Mesenchymal stem cell (in vitro differentiated cells and primary cell): ENCODE results near the gene STAG1.
A peak's percentile ranks its signal among the peaks of the same experiment; 100 is the strongest.

Source experiments
- DNase-seq: peaks from one replicate; pipeline ENCODE4 v3.0.0-alpha.2; 2013
- H2AFZ ChIP-seq: one replicate; pipeline ENCODE4 v1.6.1; 2013; ENCODE audit warnings: low read depth, mild to moderate bottlenecking, control low read depth, inconsistent platforms, low read length, moderate library complexity
- H2AK5ac ChIP-seq: 2 replicates; pipeline ENCODE4 v1.6.1; 2013; ENCODE audit warnings: low read length, moderate library complexity, mild to moderate bottlenecking, inconsistent platforms; ENCODE audit not compliant: severe bottlenecking
- H2BK120ac ChIP-seq: one replicate; pipeline ENCODE4 v1.6.1; 2013; ENCODE audit warnings: low read depth, mild to moderate bottlenecking, inconsistent platforms, low read length, moderate library complexity
- H2BK12ac ChIP-seq, 2 experiments: one replicate each; pipeline ENCODE4 v1.6.1; 2013; ENCODE audit warnings: inconsistent platforms in 2 of 2, low read length in 2 of 2, mild to moderate bottlenecking in 2 of 2, moderate library complexity in 2 of 2, control low read depth in 1 of 2
- H2BK15ac ChIP-seq: one replicate; pipeline ENCODE4 v1.6.1; 2013; ENCODE audit warnings: mild to moderate bottlenecking, low read depth, inconsistent platforms; ENCODE audit not compliant: poor library complexity, severe bottlenecking
- H2BK5ac ChIP-seq: 2 replicates; pipeline ENCODE4 v1.6.1; 2013; ENCODE audit warnings: low read depth, mild to moderate bottlenecking, low read length, control low read depth, inconsistent platforms; ENCODE audit not compliant: poor library complexity, severe bottlenecking
- H3K14ac ChIP-seq, 2 experiments: one replicate each; pipeline ENCODE4 v1.6.1; 2013; ENCODE audit warnings: inconsistent platforms in 2 of 2, low read length in 2 of 2, control low read depth in 1 of 2, mild to moderate bottlenecking in 1 of 2, moderate library complexity in 1 of 2
- H3K18ac ChIP-seq, 2 experiments: one replicate each; pipeline ENCODE4 v1.6.1; 2013; ENCODE audit warnings: inconsistent platforms in 2 of 2, low read length in 2 of 2, control low read depth in 1 of 2, low read depth in 1 of 2, mild to moderate bottlenecking in 1 of 2
- H3K23ac ChIP-seq, 2 experiments: one replicate each; pipeline ENCODE4 v1.6.1; 2013; ENCODE audit warnings: inconsistent platforms in 2 of 2, low read length in 2 of 2, mild to moderate bottlenecking in 2 of 2, moderate library complexity in 2 of 2, control low read depth in 1 of 2
- H3K27ac ChIP-seq: 2 replicates; pipeline ENCODE4 v1.5.1; 2013; ENCODE audit warnings: mild to moderate bottlenecking, moderate library complexity, low read length, control low read depth, inconsistent platforms; ENCODE audit not compliant: poor library complexity, severe bottlenecking
- H3K27me3 ChIP-seq, 2 experiments: 2 replicates each; pipeline versions ENCODE4 v1.6.1 to v1.7.0; 2013; ENCODE audit warnings: low read length in 2 of 2, mild to moderate bottlenecking in 2 of 2, moderate library complexity in 2 of 2, control low read depth in 1 of 2, inconsistent platforms in 1 of 2; ENCODE audit not compliant: control insufficient read depth in 1 of 2, insufficient read depth in 1 of 2
- H3K36me3 ChIP-seq, 2 experiments: 2 replicates each; pipeline versions ENCODE4 v1.6.1 to v1.7.0; 2013; ENCODE audit warnings: low read length in 2 of 2, control low read depth in 1 of 2, inconsistent platforms in 1 of 2, low read depth in 1 of 2, mild to moderate bottlenecking in 1 of 2; ENCODE audit not compliant: insufficient read depth in 2 of 2, control insufficient read depth in 1 of 2
- H3K4ac ChIP-seq, 2 experiments: one replicate each; pipeline ENCODE4 v1.6.1; 2013; ENCODE audit warnings: inconsistent platforms in 2 of 2, low read length in 2 of 2, mild to moderate bottlenecking in 2 of 2, moderate library complexity in 2 of 2, control low read depth in 1 of 2, low read depth in 1 of 2
- H3K4me1 ChIP-seq: 2 replicates; pipeline ENCODE4 v1.6.1; 2013; ENCODE audit warnings: low read depth, low read length, control low read depth; ENCODE audit not compliant: control insufficient read depth, insufficient read depth
- H3K4me2 ChIP-seq: 2 replicates; pipeline ENCODE4 v1.6.1; 2013; ENCODE audit warnings: low read length, mild to moderate bottlenecking, inconsistent platforms; ENCODE audit not compliant: poor library complexity, severe bottlenecking
- H3K4me3 ChIP-seq, 2 experiments: 2 replicates each; pipeline versions ENCODE4 v1.5.1 to v1.7.0; 2013; ENCODE audit warnings: low read length in 2 of 2, mild to moderate bottlenecking in 2 of 2, control low read depth in 1 of 2, low read depth in 1 of 2; ENCODE audit not compliant: insufficient read depth in 1 of 2
- H3K79me1 ChIP-seq: replicated peaks from 2 replicates; pipeline ENCODE4 v1.6.1; 2013; ENCODE audit warnings: mild to moderate bottlenecking, control low read depth, low read length, inconsistent platforms; ENCODE audit not compliant: poor library complexity, severe bottlenecking
- H3K9ac ChIP-seq: 2 replicates; pipeline ENCODE4 v1.7.0; 2013; ENCODE audit warnings: mild to moderate bottlenecking, low read length, moderate library complexity
- H3K9me3 ChIP-seq: 2 replicates; pipeline ENCODE4 v1.7.0; 2013; ENCODE audit warnings: mild to moderate bottlenecking, low read length; ENCODE audit not compliant: control insufficient read depth
- H4K8ac ChIP-seq: one replicate; pipeline ENCODE4 v1.6.1; 2013; ENCODE audit warnings: inconsistent platforms, mild to moderate bottlenecking, low read length, moderate library complexity
- H4K91ac ChIP-seq: one replicate; pipeline ENCODE4 v1.6.1; 2013; ENCODE audit warnings: mild to moderate bottlenecking, low read length, inconsistent platforms
- WGBS: methylation state at CpG from one replicate; pipeline ENCODE4 v1.1.7; 2013; ENCODE audit warnings: mixed read lengths; 5-methylcytosine and 5-hydroxymethylcytosine counted together

Gene STAG1

GRCh38 chr3:136334209-136334608, 418.0 kb downstream of the STAG1 start:
- no peak overlapping the region for H3K9ac ChIP-seq
- DNase-seq, result no peak
- H2AK5ac ChIP-seq, result no peak overlapping the region
- no peaks in the 10 kb centered on the region for H3K27me3 ChIP-seq
- H3K14ac ChIP-seq, result no peak overlapping the region
- no peak overlapping the region for H3K4ac ChIP-seq
- H2BK5ac ChIP-seq, result no peak overlapping the region
- peaks cover 7% of the 10 kb centered on the region for H3K79me1 ChIP-seq
- H3K36me3 ChIP-seq, result peaks cover 27 to 62% of the 10 kb centered on the region in 2 experiments
- H2AFZ ChIP-seq, result no peak overlapping the region
- no peak overlapping the region for H3K18ac ChIP-seq
- no peak overlapping the region for H4K8ac ChIP-seq
- no peak overlapping the region for H2BK120ac ChIP-seq
- H3K27ac ChIP-seq, result no peak overlapping the region
- H4K91ac ChIP-seq, result no peak overlapping the region
- H3K4me1 ChIP-seq, result peaks cover 4% of the 10 kb centered on the region
- H2BK15ac ChIP-seq, result no peak overlapping the region
- no peak overlapping the region for H3K23ac ChIP-seq
- no peak overlapping the region for H3K4me2 ChIP-seq
- no peak overlapping the region for H2BK12ac ChIP-seq
- no peaks in the 10 kb centered on the region for H3K9me3 ChIP-seq
- H3K4me3 ChIP-seq, result no peak overlapping the region

DNA sequence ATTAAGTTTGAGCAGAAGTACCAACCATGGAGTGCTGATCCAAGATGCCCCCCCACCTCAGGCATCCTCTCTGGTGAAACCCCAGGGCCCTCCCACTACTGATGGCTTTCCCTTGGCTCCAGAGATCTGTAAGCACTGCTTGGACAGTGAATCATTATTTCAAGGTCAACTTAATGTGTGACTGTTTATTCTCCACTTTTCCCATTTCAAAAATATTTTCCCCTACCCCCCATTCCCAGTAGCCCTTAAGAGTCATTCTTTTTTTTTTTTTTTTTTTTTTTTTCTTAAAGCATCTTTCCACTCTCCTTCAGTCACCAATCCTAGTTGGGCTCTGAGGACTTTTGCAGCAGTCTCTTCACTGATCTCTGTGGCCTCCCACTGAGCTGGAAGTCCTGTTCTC, 419.4 kb downstream of the STAG1 start:
- Histone ChIP-seq H2BK15ac (no peak overlapping the region), H3K4me1 (peaks cover 4% of the 10 kb centered on the region), H3K4me3 (no peak overlapping the region), H3K27ac (no peak overlapping the region), H3K27me3 (no peaks in the 10 kb centered on the region), H2AFZ (no peak overlapping the region), H3K79me1 (peaks cover 6% of the 10 kb centered on the region), H2BK5ac (no peak overlapping the region), H3K4me2 (no peak overlapping the region), H3K23ac (no peak overlapping the region), H2BK12ac (no peak overlapping the region), H3K18ac (no peak overlapping the region), H4K8ac (no peak overlapping the region), H3K9ac (no peak overlapping the region), H4K91ac (no peak overlapping the region), H2BK120ac (no peak overlapping the region), H3K4ac (no peak overlapping the region), H3K36me3 (peaks cover 38 to 62% of the 10 kb centered on the region in 2 experiments), H3K14ac (no peak overlapping the region), H3K9me3 (no peaks in the 10 kb centered on the region), H2AK5ac (no peak overlapping the region)
- peak; percentile 81 for DNase-seq

- Histone ChIP-seq H3K27me3 (no peaks in the 10 kb centered on the region), H2AK5ac (no peak overlapping the region), H2BK120ac (no peak overlapping the region), H2AFZ (no peak overlapping the region), H3K9me3 (no peaks in the 10 kb centered on the region), H3K4me3 (no peak overlapping the region), H3K4ac (no peak overlapping the region), H2BK15ac (no peak overlapping the region), H3K79me1 (peaks cover 6% of the 10 kb centered on the region), H3K4me2 (no peak overlapping the region), H3K18ac (no peak overlapping the region), H3K9ac (no peak overlapping the region), H3K23ac (no peak overlapping the region), H3K36me3 (peaks cover 43 to 62% of the 10 kb centered on the region in 2 experiments), H3K14ac (no peak overlapping the region), H2BK12ac (no peak overlapping the region), H4K8ac (no peak overlapping the region), H3K27ac (no peak overlapping the region), H3K4me1 (peaks cover 4% of the 10 kb centered on the region), H2BK5ac (no peak overlapping the region), H4K91ac (no peak overlapping the region)
- WGBS, result no CpG with 5 or more reads among the region's 1 CpG
- DNase-seq, result no peak
These were observed 419.9 kb downstream of the STAG1 start for GRCh38 chr3:136332302-136332701.

GRCh38 chr3:136330900-136331299, 421.3 kb downstream of the STAG1 start:
- WGBS, result 96% methylated on average over 5 of the region's 5 CpGs
- H3K9me3 ChIP-seq, result no peaks in the 10 kb centered on the region

More at GRCh38 chr3:136330900-136331299, 421.3 kb downstream of the STAG1 start:
- Histone ChIP-seq H3K27ac (no peak overlapping the region), H3K79me1 (peaks cover 9% of the 10 kb centered on the region), H4K91ac (no peak overlapping the region), H3K18ac (no peak overlapping the region), H3K36me3 (peaks cover 52 to 68% of the 10 kb centered on the region in 2 experiments), H2BK15ac (no peak overlapping the region), H3K14ac (no peak overlapping the region), H3K4me1 (peaks cover 2% of the 10 kb centered on the region), H3K4me2 (no peak overlapping the region), H3K4ac (no peak overlapping the region), H2AK5ac (no peak overlapping the region), H2BK120ac (no peak overlapping the region), H2AFZ (no peak overlapping the region), H3K9ac (no peak overlapping the region), H3K4me3 (no peak overlapping the region), H4K8ac (no peak overlapping the region), H3K23ac (no peak overlapping the region), H2BK12ac (no peak overlapping the region), H3K27me3 (no peaks in the 10 kb centered on the region), H2BK5ac (no peak overlapping the region)
- DNase-seq, result no peak
